T-helper 17 cell (primary cell): ENCODE data around the gene XIRP2. TPM values are rescaled to one million over a fixed set of nuclear protein-coding genes. Genes with fewer than 3 reads are reported as not detected.
A peak's percentile ranks its signal among the peaks of the same experiment; 100 is the strongest.

ENCODE experiments used
- ATAC-seq: fragments of 150-1000 bp; cut with Tn5 transposase; 2 replicates; pipeline ENCODE4 v1.10.0; 2021; ENCODE audit warnings: mild to moderate bottlenecking, moderate library complexity
- DNase-seq, 3 donors: peaks; one replicate each; pipeline versions ENCODE4 v3.0.0 to v3.0.0-alpha.2; 2020 to 2021
- H3K9me3 ChIP-seq: one replicate; pipeline ENCODE4 v1.7.0; 2013; ENCODE audit warnings: low read length, mild to moderate bottlenecking; ENCODE audit not compliant: control insufficient read depth, poor library complexity, severe bottlenecking
- H3K27ac Mint-ChIP-seq: one replicate; pipeline ENCODE4 v1.8.0; 2022; ENCODE audit warnings: mild to moderate bottlenecking, moderate library complexity, mixed read lengths
- H3K27me3 Mint-ChIP-seq: one replicate; pipeline ENCODE4 v1.8.0; 2022; ENCODE audit warnings: mixed read lengths
- H3K36me3 Mint-ChIP-seq: one replicate; pipeline ENCODE4 v1.8.0; 2022; ENCODE audit warnings: low read depth, mixed read lengths
- H3K4me1 Mint-ChIP-seq: one replicate; pipeline ENCODE4 v1.8.0; 2022; ENCODE audit warnings: mild to moderate bottlenecking, mixed read lengths
- H3K4me3 Mint-ChIP-seq: one replicate; pipeline ENCODE4 v1.8.0; 2022; ENCODE audit warnings: mild to moderate bottlenecking, moderate library complexity, mixed read lengths
- total RNA-seq, 4 donors: library from RNA in 2 of 4; stranded (reverse) in 2 of 4; gene quantifications; one replicate each; pipeline ENCODE4 v1.2.3 and lab custom pipeline; 2022 to 2026

XIRP2 gene
- total RNA-seq, 2 donors from 2014 or later: 1.2 TPM; not detected in 1

DNA sequence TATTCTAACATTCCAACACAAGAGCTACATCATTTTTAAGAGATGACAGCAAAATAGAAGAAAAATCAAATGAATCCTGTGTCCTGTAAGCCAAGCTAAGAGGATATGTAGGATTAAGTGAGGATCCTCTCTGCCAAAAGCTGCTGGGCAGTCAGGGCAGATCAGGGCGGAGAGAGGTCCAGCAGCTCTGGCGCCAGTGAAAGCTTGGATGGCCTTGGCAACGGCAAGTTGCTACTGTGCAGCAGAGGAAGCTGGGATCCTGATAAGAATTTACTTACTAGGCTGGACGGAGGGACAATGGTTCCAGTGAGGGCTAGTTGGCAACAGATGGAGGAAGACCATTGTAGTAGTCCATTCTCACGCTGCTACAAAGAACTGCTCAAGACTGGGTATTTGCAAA lies 391.5 kb downstream of the XIRP2 start:
- no peaks in the 10 kb centered on the region for H3K36me3 Mint-ChIP-seq
- no peaks in the 10 kb centered on the region for H3K9me3 ChIP-seq
- H3K27me3 Mint-ChIP-seq: no peaks in the 10 kb centered on the region
- ATAC-seq: no peak
- H3K27ac Mint-ChIP-seq: no peak overlapping the region
- no peak overlapping the region for H3K4me3 Mint-ChIP-seq
- no peaks in the 10 kb centered on the region for H3K4me1 Mint-ChIP-seq
- no peak for DNase-seq

DNA sequence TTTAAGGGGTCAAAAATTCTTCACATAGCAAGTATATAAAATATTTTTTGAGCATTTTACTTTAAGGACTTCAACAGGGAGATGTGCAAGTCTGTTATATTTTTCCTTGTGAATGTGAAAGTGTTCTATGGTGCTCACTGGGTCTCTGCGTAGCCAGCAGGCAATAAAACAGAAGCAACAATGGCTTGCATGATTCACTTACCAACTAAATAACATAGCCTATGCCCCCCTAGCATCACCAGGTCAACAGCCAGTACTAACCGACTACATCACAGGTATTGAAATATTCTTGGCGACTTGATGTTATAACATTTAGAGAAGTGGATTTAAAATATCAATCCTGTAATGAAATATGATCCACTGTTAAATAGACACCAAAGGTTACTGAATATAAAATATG lies 398.9 kb downstream of the XIRP2 start:
- H3K27me3 Mint-ChIP-seq: peaks cover 15% of the 10 kb centered on the region
- no peak for ATAC-seq
- H3K4me3 Mint-ChIP-seq: no peak overlapping the region
- no peaks in the 10 kb centered on the region for H3K4me1 Mint-ChIP-seq
- no peaks in the 10 kb centered on the region for H3K9me3 ChIP-seq
- DNase-seq: no peak
- no peaks in the 10 kb centered on the region for H3K36me3 Mint-ChIP-seq
- no peak overlapping the region for H3K27ac Mint-ChIP-seq

DNA sequence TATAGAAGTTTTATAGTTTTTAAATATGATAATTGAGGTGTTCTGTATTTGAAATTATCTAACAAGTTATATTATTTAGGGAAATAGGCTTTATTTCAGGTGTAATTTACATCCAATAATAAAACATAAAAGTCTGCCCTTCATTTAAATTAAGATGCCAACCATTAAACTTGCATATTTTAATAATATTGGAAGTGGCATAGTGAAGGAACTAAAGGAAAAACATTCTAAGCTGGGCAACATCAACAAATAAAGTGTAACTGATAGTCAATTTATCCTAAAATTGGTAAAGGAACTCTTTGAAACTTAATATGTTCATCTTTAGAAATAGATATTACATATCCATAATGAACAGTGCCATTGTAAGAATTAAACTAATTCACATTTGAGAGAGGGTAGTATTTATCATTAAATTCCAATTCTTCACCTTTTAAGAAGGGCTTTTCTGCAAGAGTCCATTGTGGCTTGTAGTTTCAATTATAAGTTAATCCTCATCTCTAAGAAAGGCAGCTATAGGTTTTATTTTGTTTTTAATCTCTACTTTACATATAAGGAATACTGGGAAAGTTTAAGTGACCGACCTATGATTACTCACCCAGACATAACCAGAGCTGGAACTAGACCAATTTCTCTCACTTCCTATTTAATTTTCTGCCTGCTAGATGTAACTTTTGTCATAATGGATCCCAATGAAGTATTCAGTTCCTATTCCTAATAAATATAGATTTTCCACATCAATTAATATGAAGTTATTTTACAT lies 401.6 kb downstream of the XIRP2 start:
- no peak for ATAC-seq
- Mint-ChIP-seq H3K36me3 (peaks cover 3% of the 10 kb centered on the region), H3K27ac (no peak overlapping the region), H3K4me1 (peaks cover 5% of the 10 kb centered on the region), H3K27me3 (peaks cover 27% of the 10 kb centered on the region), H3K4me3 (no peak overlapping the region)
- no peak for DNase-seq
- no peaks in the 10 kb centered on the region for H3K9me3 ChIP-seq

DNA sequence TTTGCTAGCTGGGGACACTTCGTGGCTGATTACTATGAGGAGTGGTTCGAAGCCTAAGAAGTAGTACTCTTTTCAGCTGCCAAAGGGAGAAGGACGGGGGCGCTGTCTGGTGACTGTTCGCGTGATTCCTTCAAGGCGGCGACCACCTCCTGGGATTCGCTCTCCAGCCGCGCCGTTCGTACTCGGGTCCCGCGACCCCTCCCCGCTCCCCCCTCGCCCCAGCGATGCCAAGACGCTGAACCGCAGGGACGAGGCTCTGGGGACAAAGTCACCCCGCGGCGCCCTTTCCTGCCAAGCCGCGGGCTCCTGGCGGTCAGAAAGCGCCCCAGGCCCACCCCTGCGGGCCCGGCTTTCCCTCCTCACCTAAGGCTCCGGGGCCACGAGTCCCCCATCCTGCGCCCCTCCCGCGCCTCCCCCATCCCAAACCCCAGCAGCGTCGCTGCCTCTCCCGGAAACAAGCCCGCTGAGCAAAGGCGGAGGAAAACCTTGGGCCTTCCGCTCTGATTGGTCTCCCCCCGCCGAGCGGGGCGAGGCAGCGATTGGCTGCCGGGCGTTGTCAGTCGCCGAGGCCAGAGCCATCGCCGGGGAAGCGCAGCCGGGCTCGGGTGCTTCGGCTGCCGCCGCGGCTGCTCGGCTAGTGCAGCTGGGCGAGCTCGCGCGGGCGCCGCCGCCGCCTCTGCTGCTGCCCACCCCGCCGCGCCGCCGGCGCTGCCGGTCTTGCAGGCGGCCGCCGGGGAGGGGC lies 404.3 kb downstream of the XIRP2 start, which contains the start of gene B3GALT1:
B3GALT1 (plus strand) TSS at position 572 of the 742 bp plus-strand sequence.
- Mint-ChIP-seq H3K27me3 (peaks cover 36% of the 10 kb centered on the region), H3K4me1 (peaks cover 5% of the 10 kb centered on the region), H3K36me3 (peaks cover 3% of the 10 kb centered on the region), H3K4me3 (peak within 1 kb of the TSS; percentile 81), H3K27ac (no peak within 1 kb of the TSS)
- H3K9me3 ChIP-seq: no peaks in the 10 kb centered on the region
- DNase-seq (peak; percentile 6 to 14 (median 11)), ATAC-seq (peak; percentile 88)

DNA sequence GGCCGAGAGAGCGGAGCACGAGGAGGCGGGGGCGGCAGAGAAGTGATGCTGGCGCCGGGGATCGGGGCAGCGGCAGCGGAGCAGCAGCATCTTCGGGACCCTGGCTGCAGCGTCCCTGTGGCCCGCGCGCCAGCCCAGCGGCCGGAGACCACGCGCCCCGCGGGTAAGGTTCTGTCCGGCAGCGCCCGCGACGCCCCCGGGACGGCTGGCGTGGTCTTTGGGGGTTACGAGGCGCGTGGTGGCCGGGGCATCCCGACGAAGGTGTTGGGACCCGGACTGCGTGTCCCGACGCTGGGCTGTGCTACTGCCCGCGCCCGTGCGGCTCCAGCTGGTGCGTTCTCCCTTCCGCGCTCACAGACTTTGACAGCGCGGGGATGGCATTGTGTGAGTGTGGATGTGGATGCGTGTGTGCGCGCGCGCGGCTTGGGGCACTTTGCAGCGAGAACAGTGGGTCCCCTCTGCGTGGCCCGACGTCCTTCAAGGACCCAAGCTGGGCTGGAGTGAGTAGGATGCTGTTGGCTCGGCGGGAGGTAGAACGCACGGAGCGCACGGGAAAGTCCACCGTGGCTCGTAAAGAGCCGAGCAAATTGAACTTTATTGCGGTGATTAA lies 405.0 kb downstream of the XIRP2 start:
- DNase-seq (no peak), ATAC-seq (peak; percentile 43)
- H3K4me3 Mint-ChIP-seq: peak overlapping the region; percentile 81
- peaks cover 36% of the 10 kb centered on the region for H3K27me3 Mint-ChIP-seq
- H3K36me3 Mint-ChIP-seq: peaks cover 3% of the 10 kb centered on the region
- no peaks in the 10 kb centered on the region for H3K9me3 ChIP-seq
- H3K27ac Mint-ChIP-seq: no peak overlapping the region
- H3K4me1 Mint-ChIP-seq: peaks cover 5% of the 10 kb centered on the region

DNA sequence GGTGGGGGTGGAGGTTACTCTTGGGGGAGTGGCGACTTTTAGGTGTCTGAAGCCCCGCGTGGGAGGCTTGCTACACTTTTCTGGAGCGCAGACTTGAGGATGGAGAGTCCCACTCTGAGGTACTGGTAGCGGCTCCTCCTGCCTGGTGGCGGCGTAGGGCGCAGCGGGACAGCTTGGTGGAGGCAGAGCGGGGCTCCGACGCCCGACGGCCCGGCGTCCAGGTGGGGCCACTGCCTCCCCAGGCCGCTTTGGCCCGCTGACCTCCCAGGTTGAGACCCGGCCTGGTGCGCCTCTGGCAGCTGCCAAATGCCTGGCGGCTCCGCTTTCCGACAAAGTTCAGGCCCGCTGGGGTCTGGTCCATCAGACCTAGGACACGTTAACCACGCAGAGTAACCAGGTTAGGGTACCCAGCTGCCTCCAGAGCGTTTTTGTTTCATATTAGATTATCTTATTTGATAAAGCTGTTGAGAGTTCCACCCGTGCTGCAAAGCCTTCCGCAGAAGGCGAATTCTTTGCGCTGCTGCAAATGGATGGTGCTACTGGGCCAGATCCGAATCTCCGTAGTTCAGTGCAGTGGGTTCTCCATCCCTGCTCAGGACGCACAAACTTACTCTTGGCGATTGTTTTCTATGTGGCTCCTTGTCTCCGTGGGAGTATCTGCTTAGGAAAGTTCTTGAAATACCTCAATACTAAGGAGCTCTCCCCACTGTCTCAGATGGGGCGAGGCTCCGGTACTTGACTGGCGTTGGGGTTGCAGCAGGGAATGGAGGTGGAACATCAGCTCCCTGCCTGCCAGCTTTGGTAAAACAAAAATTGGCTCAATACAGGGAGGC lies 405.9 kb downstream of the XIRP2 start:
- Mint-ChIP-seq H3K4me3 (peak overlapping the region; percentile 81), H3K27me3 (peaks cover 36% of the 10 kb centered on the region), H3K27ac (no peak overlapping the region), H3K36me3 (peaks cover 3% of the 10 kb centered on the region), H3K4me1 (peaks cover 5% of the 10 kb centered on the region)
- no peaks in the 10 kb centered on the region for H3K9me3 ChIP-seq
- ATAC-seq (no peak), DNase-seq (no peak)

DNA sequence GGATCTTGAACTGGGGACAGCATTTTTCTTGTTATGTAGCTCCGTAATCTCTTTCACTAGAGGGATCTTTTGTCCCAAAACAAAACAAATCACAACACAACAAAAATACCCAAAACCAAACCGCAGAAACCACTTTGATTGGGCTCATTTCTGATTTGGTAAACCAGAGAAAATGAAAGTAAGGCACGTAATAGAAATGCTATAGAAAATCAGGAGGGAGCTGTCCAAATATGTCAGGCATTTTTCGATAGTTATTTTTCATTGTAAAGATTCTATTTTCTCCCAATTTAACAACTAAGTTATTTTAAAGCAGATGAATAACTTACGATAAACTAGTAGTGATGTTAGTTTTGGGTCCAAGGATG lies 406.5 kb downstream of the XIRP2 start:
- DNase-seq: no peak
- Mint-ChIP-seq H3K4me3 (peak overlapping the region; percentile 81), H3K27me3 (peaks cover 36% of the 10 kb centered on the region)

DNA sequence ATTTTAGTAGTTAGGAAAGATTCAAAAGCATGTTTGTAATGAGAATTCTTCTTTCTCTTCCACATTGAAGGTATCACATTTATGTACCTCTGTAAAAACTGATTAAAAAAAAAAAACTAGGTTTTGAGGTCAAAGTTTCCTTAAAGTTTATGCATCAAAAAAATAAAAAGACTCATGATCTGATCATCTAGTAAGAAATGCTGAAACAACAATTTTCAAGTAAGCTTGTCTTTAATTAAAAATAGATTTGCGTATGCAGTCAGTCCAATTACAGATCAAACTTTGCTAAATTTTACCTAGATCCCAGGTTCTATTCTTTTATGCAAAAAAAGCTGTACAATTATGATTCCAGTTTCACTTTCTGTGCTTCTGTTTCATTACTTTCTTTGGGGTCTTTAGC lies 409.0 kb downstream of the XIRP2 start:
- H3K4me3 Mint-ChIP-seq: no peak overlapping the region
- peaks cover 5% of the 10 kb centered on the region for H3K4me1 Mint-ChIP-seq
- DNase-seq (no peak), ATAC-seq (no peak)
- H3K27ac Mint-ChIP-seq: no peak overlapping the region
- peaks cover 3% of the 10 kb centered on the region for H3K36me3 Mint-ChIP-seq
- no peaks in the 10 kb centered on the region for H3K9me3 ChIP-seq
- H3K27me3 Mint-ChIP-seq: peaks cover 21% of the 10 kb centered on the region

More for the DNA sequence above, 406.5 kb downstream of the XIRP2 start:
- H3K36me3 Mint-ChIP-seq: peaks cover 3% of the 10 kb centered on the region
- H3K4me1 Mint-ChIP-seq: peaks cover 5% of the 10 kb centered on the region
- no peak for ATAC-seq
- H3K9me3 ChIP-seq: no peaks in the 10 kb centered on the region
- no peak overlapping the region for H3K27ac Mint-ChIP-seq

DNA sequence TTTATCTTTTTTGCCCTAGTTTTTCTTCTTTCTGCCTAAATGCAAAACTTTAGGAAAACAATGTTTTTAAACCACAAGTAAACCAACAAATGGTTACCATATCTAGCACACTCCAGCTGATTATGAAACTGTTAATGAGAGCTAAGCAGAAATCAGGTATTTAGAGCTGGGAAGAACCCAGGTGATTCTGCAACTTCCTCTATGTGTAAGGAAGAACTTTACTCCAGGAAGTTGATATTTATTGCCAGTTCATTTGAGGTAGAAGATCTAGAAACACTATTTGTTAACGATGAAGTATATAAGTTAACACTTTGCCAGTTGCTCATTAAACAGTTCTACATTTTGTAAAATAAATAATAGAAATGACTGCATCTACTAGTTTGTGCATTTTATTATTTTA lies 409.7 kb downstream of the XIRP2 start:
- H3K36me3 Mint-ChIP-seq: peaks cover 3% of the 10 kb centered on the region
- no peaks in the 10 kb centered on the region for H3K9me3 ChIP-seq
- ATAC-seq (no peak), DNase-seq (no peak)
- H3K4me3 Mint-ChIP-seq: no peak overlapping the region
- H3K27me3 Mint-ChIP-seq: peaks cover 21% of the 10 kb centered on the region
- H3K4me1 Mint-ChIP-seq: peaks cover 5% of the 10 kb centered on the region
- no peak overlapping the region for H3K27ac Mint-ChIP-seq
